NCI-H345 treated with DMSO at 0.1 percent for 48 hours (cell line): ENCODE data around the gene COX7A2.

ENCODE experiments used
- DNase-seq: peaks from one replicate; lab custom pipeline; 2025; ENCODE audit not compliant: unreplicated experiment; lab: John Stamatoyannopoulos, UW

The COX7A2 gene

DNA sequence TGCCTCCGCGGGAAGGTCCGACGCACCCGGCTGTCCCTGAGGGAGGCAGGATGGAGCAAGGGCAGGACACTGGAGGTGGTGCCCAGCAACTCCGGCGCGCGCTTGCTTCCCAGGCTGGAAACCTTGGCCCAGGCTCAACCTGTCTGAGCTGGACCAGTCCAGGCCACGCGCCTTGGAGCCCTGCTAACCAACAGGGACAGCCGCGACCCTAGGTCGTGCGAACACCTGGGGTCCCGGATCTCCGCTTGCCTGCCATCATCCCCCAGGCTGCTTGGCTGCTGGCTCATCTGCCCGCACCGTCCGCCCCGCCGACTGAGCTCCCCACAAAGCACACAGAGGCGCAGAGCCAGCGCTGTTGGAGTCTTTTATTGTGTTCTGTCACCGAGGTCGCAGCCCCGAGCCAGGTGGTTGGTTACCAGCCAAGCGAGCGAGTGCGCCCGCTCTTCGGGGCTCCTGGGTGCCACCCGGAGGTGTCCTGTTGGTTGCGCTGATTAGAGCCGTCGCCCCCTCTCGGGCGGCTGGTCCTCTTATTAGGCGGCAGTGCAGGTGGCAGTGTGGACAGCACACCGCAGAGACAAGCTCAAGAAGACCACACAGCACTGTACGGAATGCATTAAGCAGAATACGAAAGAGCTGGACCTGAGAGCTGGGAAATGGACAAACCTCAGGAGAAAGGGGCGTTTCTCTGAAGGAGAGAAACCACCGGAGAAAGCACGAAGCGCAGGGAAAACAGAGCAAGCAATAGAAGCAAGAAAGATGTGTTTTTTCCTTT lies 41.5 kb downstream of the COX7A2 start:
- DNase-seq, result no peak

DNA sequence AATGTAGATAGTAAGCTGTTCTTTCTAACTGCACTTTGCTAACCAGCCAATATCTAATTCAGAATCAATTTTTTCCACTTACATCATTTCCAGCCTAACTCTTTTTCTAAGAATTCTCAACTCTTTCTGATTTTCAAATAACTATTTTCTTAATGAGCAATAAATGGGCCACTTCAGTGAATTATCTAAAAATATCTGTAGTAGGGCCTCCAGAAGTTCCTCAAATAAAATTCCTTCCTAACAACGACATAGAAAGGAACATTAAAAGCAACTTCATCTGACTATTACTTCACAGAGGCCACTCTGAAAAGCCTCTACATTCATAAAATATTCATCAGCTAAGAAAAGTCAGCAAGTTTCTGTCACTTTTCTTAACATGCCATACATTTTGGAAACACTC lies 42.6 kb downstream of the COX7A2 start:
- DNase-seq, result no peak

DNA sequence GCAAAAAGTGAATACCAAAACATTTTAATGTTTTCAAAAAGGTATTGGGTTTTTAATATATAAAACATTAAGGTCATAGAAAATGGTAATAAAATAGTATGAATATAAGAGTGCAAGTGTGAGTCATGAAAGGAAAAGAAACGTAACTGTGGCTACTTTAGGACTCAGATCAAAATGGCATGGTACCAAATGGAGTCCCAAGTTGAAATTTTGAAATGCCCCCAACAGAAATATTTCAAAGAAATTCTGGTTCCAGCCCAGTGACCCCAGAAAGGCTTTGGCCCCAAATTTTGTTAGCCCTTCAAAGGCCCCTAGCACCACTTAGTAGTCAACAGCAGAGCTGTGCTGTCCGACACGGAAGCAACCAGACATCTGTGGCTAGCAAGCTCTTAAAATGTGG lies 43.7 kb downstream of the COX7A2 start:
- no peak for DNase-seq

DNA sequence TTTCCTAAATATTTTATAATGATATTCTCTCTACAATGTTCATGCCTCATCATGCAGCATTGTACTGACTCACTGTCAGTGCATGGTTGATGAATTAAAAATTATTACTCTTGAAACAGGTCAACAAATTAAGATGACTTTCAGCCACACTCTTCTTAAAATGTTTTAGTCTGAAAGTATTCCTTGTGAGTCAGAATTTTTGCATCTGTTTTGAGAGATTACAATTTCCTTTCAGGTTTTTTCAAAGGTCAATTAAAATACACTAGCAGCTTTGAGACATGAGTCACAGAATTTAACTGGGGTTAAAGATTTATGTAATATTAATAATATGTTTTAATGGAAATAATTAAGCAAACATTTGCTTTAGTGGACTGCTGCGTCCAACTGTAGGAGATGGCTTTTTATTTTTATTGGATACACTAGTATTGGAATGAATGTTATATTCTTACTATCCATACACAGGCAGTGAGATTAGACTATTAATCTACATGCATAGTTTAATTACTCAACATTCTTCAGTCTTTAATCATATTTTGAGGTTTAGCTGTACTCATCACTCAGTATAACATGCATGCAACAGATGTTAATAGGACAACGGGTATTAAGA lies 47.4 kb downstream of the COX7A2 start:
- no peak for DNase-seq

DNA sequence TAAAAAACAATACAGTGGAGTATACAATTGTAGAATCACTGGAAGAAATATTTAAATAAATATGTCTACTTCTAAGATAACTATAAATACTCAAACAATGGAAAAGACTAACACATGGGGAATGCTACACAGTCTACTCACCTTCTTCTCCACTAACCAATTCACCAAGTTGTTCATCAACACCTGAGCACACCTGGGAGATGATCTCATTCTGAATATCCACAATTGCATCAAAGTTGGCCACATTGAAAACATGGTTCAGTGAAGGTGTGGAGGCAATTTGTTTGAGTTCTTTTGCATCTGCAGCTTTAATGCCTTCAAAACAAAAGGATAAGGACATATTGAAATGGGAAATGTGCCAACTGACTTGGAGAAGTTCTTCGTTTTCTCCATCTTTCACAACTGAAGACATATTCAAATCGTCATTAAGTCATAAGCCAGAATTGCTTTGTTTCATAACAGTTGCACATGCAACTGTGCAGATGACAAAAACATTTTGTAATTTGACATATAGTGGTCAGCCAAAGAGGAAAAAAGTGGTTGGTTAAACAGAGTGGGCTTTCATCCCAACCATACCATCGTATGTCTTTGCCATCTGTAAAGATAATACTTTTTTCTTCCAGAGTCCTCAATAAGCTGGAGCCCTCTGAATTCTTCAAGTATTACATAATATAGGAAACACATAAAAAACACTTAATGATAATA lies 55.2 kb downstream of the COX7A2 start:
- no peak for DNase-seq
